HCT116 (cell line): ENCODE results near the gene VSNL1. TPM values are rescaled to one million over a fixed set of nuclear protein-coding genes. Genes with fewer than 3 reads are reported as not detected.

ENCODE experiments used
- ATAC-seq: fragments of 200-7000 bp; cut with Tn5 transposase; 2 replicates; pipeline ENCODE4 v1.9.1; 2020; ENCODE audit warnings: mild to moderate bottlenecking, moderate library complexity
- BruUV-seq: library from RNA; stranded (reverse); fragments of 400-500 nt; replicated peaks from 2 replicates; lab custom pipeline; 2021; lab: Mats Ljungman, UMichigan
- CTCF ChIA-PET: fragments of 300-600 bp; sonication (Branson Sonifier 250); formaldehyde crosslinking; loops from one replicate; lab custom pipeline; 2021; ENCODE audit warnings: antibody characterized with exemption; lab: Charles Lee
- POLR2A ChIA-PET: fragments of 300-600, 350-600 bp; sonication (Branson Sonifier 250); formaldehyde crosslinking; loops from one replicate; lab custom pipeline; 2021; ENCODE audit warnings: antibody characterized with exemption; lab: Charles Lee
- RAD21 ChIA-PET, 2 experiments: fragments of 300-600 bp; sonication (Branson Sonifier 250); formaldehyde crosslinking; loops; one replicate each; lab custom pipeline; 2023; ENCODE audit warnings: low total read pairs in 2 of 2; ENCODE audit not compliant: uncharacterized antibody in 2 of 2, unreplicated experiment in 2 of 2, low non-redundant PET in 1 of 2; lab: Charles Lee
- DNase-seq: peaks from one replicate; pipeline ENCODE4 v3.0.0-alpha.2; 2010; ENCODE audit warnings: low read depth, low spot score
- H2AFZ ChIP-seq: fragments of 200-600 bp; shearing (Covaris generic), sonication (generic); 2 replicates; pipeline ENCODE4 v1.6.1; 2017; ENCODE audit warnings: low read depth, mixed run types, mixed read lengths, antibody characterized with exemption, low read length; ENCODE audit not compliant: poor library complexity, severe bottlenecking
- H3K27ac ChIP-seq: 2 replicates; pipeline ENCODE4 v1.5.1; 2012; ENCODE audit warnings: low read depth, low read length
- H3K27me3 ChIP-seq: fragments of 200-600 bp; sonication (generic); 2 replicates; pipeline ENCODE4 v1.6.1; 2016; ENCODE audit warnings: mixed run types, low read length, mixed read lengths; ENCODE audit not compliant: insufficient read depth
- H3K36me3 ChIP-seq, 2 experiments: fragments of 200-500 bp in 1 of 2; fragments of 200-600 bp in 1 of 2; sonication (Bioruptor generic) in 1 of 2; sonication (generic) in 1 of 2; 2 replicates each; pipeline versions ENCODE4 v1.5.1 to v1.6.1; 2014 to 2016; ENCODE audit warnings: low read length in 2 of 2, inconsistent platforms in 1 of 2, mixed read lengths in 1 of 2, mixed run types in 1 of 2; ENCODE audit not compliant: insufficient read depth in 2 of 2, control insufficient read depth in 1 of 2
- H3K4me1 ChIP-seq, 2 experiments: fragments of 200-600 bp in 1 of 2; sonication (generic) in 1 of 2; 2 replicates each; pipeline versions ENCODE4 v1.5.1 to v1.6.1; 2012 to 2017; ENCODE audit warnings: low read length in 2 of 2, inconsistent platforms in 1 of 2, mild to moderate bottlenecking in 1 of 2, mixed read lengths in 1 of 2, mixed run types in 1 of 2, moderate library complexity in 1 of 2; ENCODE audit not compliant: insufficient read depth in 2 of 2, control insufficient read depth in 1 of 2
- H3K4me2 ChIP-seq: fragments of 200-600 bp; sonication (generic); 2 replicates; pipeline ENCODE4 v1.6.1; 2017; ENCODE audit warnings: mixed run types, low read length, mixed read lengths
- H3K4me3 ChIP-seq, 2 experiments: fragments of 200-600 bp in 1 of 2; sonication (generic) in 1 of 2; replicated peaks in 1 of 2; 2 replicates each; pipeline ENCODE4 v1.5.1; 2011 to 2016; ENCODE audit warnings: low read length in 2 of 2, control low read depth in 1 of 2, low read depth in 1 of 2, mild to moderate bottlenecking in 1 of 2, mixed read lengths in 1 of 2, mixed run types in 1 of 2
- H3K79me2 ChIP-seq: fragments of 200-600 bp; sonication (generic); 2 replicates; pipeline ENCODE4 v1.6.1; 2017; ENCODE audit warnings: mild to moderate bottlenecking, mixed run types, low read length, moderate library complexity, mixed read lengths; ENCODE audit not compliant: insufficient read depth
- H3K9ac ChIP-seq: fragments of 200-600 bp; sonication (generic); 2 replicates; pipeline ENCODE4 v1.6.1; 2016; ENCODE audit warnings: low read length, mixed read lengths
- H3K9me2 ChIP-seq: fragments of 200-600 bp; sonication (generic), shearing (Covaris generic); 2 replicates; pipeline ENCODE4 v1.6.1; 2017; ENCODE audit warnings: mixed run types, mild to moderate bottlenecking, moderate library complexity; ENCODE audit not compliant: insufficient read depth
- H3K9me3 ChIP-seq, 2 experiments: fragments of 200-500 bp in 1 of 2; fragments of 200-600 bp in 1 of 2; sonication (Bioruptor generic) in 1 of 2; sonication (generic) in 1 of 2; 2 replicates each; pipeline ENCODE4 v1.6.1; 2014 to 2017; ENCODE audit warnings: low read length in 2 of 2, mixed read lengths in 2 of 2, inconsistent platforms in 1 of 2, low read depth in 1 of 2, mild to moderate bottlenecking in 1 of 2, mixed run types in 1 of 2, moderate library complexity in 1 of 2; ENCODE audit not compliant: control insufficient read depth in 1 of 2, insufficient read depth in 1 of 2
- H4K20me1 ChIP-seq: fragments of 200-600 bp; sonication (generic), shearing (Covaris generic); 2 replicates; pipeline ENCODE4 v1.6.1; 2017; ENCODE audit warnings: mixed run types, mild to moderate bottlenecking, moderate library complexity; ENCODE audit not compliant: insufficient read depth
- ZFX ChIP-seq: fragments of 450-650 bp; IDR thresholded peaks from 2 replicates; pipeline ENCODE4 v1.6.1; 2017
- ZNF274 ChIP-seq: fragments of 200-500 bp; sonication (Bioruptor generic); IDR thresholded peaks from 2 replicates; pipeline ENCODE4 v1.6.1; 2014; ENCODE audit warnings: mild to moderate bottlenecking, low read depth, low read length, inconsistent platforms
- intact Hi-C: fragments of 100-400 bp; cut with micrococcal nuclease; formaldehyde crosslinking; loops from 2 replicates; pipeline ENCODE4 v1.10.0; 2022
- total RNA-seq: library from RNA; stranded (reverse); gene quantifications from one replicate; pipeline ENCODE4 v1.2.1, GENCODE V29; 2021; ENCODE audit not compliant: unreplicated experiment
- TF ChIP-seq, protein P1 (sequence below): IDR thresholded peaks from 2 replicates; pipeline ENCODE4 v1.6.1; 2012
- TF ChIP-seq, protein P2 (sequence below), 3 experiments: fragments of 200-600 bp in 1 of 3; sonication (generic) in 1 of 3; IDR thresholded peaks in 2 of 3; conservative IDR thresholded peaks in 1 of 3; 2 replicates each; pipeline ENCODE4 v1.5.1; 2012 to 2017; ENCODE audit warnings: low read depth in 2 of 3, low read length in 2 of 3, antibody characterized with exemption in 1 of 3, borderline replicate concordance in 1 of 3, control low read depth in 1 of 3, mild to moderate bottlenecking in 1 of 3, mixed read lengths in 1 of 3, mixed run types in 1 of 3, moderate library complexity in 1 of 3; ENCODE audit not compliant: insufficient read depth in 1 of 3
- TF ChIP-seq, protein P3 (sequence below): IDR thresholded peaks from 2 replicates; pipeline ENCODE4 v1.6.1; 2012

The VSNL1 gene
- total RNA-seq, 1 experiment from 2014 or later = 4.6 TPM

DNA sequence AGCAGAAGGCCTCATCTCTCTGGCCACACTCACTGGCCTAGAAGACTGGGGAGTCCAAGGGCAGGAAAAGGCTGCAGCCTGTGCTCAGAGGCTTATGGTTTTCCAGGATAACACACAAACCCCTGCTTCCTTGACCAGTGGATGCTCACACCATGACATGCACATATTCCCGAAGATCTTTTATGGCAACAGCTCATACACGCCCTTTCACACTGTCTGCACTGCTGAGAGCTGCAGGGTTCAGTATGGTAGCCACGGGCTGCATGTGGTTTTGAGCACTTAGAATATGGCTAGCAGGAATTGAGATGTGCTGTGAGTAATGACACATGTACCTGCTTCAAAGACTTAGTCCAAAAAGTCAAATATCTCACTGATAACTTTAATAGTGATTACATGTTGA is 95.8 kb downstream of the VSNL1 start:
- RAD21 ChIA-PET = no interaction called here
- no peaks in the 10 kb centered on the region for H3K27me3 ChIP-seq
- no peak overlapping the region for H2AFZ ChIP-seq
- no peak overlapping the region for H3K4me2 ChIP-seq
- no peaks in the 10 kb centered on the region for H3K9me3 ChIP-seq
- H3K4me1 ChIP-seq = no peaks in the 10 kb centered on the region
- DNase-seq (no peak), ATAC-seq (no peak)
- POLR2A ChIA-PET = interaction anchor here (1.0 kb wide), 1 partner anchor 10 kb away, joined by 3 read pairs; no protein-coding TSS in a partner anchor
- H3K4me3 ChIP-seq = no peak overlapping the region
- H3K27ac ChIP-seq = no peak overlapping the region
- CTCF ChIA-PET = interaction anchor here (1.1 to 1.9 kb wide), 2 partner anchors 9 to 10 kb away, joined by 4 read pairs; no protein-coding TSS in a partner anchor
- no peak overlapping the region for H3K9ac ChIP-seq
- no peaks in the 10 kb centered on the region for H3K9me2 ChIP-seq
- TF ChIP-seq, protein P1, sequence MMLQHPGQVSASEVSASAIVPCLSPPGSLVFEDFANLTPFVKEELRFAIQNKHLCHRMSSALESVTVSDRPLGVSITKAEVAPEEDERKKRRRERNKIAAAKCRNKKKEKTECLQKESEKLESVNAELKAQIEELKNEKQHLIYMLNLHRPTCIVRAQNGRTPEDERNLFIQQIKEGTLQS = no peak
- TF ChIP-seq, protein P2, sequence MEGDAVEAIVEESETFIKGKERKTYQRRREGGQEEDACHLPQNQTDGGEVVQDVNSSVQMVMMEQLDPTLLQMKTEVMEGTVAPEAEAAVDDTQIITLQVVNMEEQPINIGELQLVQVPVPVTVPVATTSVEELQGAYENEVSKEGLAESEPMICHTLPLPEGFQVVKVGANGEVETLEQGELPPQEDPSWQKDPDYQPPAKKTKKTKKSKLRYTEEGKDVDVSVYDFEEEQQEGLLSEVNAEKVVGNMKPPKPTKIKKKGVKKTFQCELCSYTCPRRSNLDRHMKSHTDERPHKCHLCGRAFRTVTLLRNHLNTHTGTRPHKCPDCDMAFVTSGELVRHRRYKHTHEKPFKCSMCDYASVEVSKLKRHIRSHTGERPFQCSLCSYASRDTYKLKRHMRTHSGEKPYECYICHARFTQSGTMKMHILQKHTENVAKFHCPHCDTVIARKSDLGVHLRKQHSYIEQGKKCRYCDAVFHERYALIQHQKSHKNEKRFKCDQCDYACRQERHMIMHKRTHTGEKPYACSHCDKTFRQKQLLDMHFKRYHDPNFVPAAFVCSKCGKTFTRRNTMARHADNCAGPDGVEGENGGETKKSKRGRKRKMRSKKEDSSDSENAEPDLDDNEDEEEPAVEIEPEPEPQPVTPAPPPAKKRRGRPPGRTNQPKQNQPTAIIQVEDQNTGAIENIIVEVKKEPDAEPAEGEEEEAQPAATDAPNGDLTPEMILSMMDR (IDR thresholded peaks at IDR 0.05 in 2 of 3, conservative IDR thresholded peaks at IDR 0.05 in 1 of 3; ENCODE audit: borderline replicate concordance in 1 of 3, insufficient read depth in 1 of 3, low read depth in 2 of 3, low read length in 2 of 3) = no peak
- TF ChIP-seq ZFX = no peak
- no peak for TF ChIP-seq ZNF274
- TF ChIP-seq, protein P3, sequence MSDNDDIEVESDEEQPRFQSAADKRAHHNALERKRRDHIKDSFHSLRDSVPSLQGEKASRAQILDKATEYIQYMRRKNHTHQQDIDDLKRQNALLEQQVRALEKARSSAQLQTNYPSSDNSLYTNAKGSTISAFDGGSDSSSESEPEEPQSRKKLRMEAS = no peak
- intact Hi-C loops = no loop called here
- no peaks in the 10 kb centered on the region for H3K36me3 ChIP-seq
- no peaks in the 10 kb centered on the region for H3K79me2 ChIP-seq
- no peaks in the 10 kb centered on the region for H4K20me1 ChIP-seq
- no TSS peak for BruUV-seq
